Measurements from ENCODE around the gene DNAH10.

Gene DNAH10

DNA sequence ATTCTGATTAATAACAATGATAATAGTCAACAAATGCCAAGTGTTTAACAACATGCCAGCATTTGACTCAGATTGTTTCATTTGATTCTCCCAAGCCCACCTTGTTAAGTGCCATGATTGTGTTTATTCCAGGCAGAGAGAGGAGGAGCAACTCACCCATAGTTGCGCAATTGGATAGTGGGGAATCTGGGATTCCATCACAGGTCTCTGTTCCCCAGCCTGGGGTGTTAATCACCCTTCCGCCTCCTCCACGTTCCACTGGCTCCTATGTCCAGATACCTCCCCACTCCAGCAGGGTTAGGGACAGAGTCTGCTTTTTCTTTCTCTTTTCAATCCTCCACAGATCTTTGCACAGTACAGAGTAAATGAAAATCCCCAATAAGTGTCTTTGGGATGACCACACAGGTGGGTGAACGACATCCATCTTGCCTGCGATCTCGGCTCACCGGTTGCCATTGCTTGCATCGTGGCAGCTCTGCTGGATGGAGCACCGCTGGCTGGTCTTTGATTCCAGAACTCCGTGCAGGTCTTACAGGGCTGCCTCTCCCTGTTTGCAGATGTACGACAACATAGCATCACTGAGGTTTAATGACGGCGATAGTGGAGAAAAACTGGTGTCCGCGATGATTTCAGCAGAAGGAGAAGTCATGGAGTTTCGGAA lies 78.8 kb downstream of the DNAH10 start:
- no peak for DNase-seq (ENCODE audit: low read depth in 1 of 2, low spot score in 1 of 2)

- DNase-seq (ENCODE audit: low read depth in 1 of 2, low spot score in 1 of 2), result no peak
Observed at GRCh38 chr12:123843912-123844748, 82.0 kb downstream of the DNAH10 start.

- no peak for DNase-seq (ENCODE audit: low read depth in 1 of 2, low spot score in 1 of 2)
Observed at GRCh38 chr12:123845881-123846280, 83.8 kb downstream of the DNAH10 start.

GRCh38 chr12:123846340-123846739 lies 84.2 kb downstream of the DNAH10 start:
- no peak for DNase-seq (ENCODE audit: low read depth in 1 of 2, low spot score in 1 of 2)

GRCh38 chr12:123847019-123847418 lies 84.9 kb downstream of the DNAH10 start:
- no peak for DNase-seq (ENCODE audit: low read depth in 1 of 2, low spot score in 1 of 2)

GRCh38 chr12:123847876-123848275 lies 85.8 kb downstream of the DNAH10 start:
- DNase-seq (ENCODE audit: low read depth in 1 of 2, low spot score in 1 of 2), result no peak

DNA sequence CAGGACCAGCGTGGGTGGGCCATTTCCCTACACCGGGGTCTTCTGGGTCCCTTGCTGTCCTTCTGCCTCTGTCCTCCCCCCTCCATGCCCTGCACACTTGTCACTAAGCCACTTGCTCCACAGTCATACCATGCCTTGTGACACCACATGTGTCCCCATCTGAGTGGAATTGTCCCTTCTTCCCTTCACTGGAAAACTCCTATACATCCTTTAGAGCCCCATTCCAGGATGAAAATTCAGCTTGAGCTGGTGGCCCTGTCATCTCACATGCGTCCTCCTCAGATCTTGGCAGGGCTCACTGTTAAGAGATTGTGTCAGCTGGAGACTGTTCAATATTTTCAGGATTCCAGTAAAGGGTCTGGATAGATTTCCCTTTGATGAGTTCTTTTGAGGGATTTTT lies 87.4 kb downstream of the DNAH10 start:
- DNase-seq (ENCODE audit: low read depth in 1 of 2, low spot score in 1 of 2), result no peak

GRCh38 chr12:123850246-123851134 lies 88.4 kb downstream of the DNAH10 start:
- DNase-seq (ENCODE audit: low read depth in 1 of 2, low spot score in 1 of 2), result no peak

DNA sequence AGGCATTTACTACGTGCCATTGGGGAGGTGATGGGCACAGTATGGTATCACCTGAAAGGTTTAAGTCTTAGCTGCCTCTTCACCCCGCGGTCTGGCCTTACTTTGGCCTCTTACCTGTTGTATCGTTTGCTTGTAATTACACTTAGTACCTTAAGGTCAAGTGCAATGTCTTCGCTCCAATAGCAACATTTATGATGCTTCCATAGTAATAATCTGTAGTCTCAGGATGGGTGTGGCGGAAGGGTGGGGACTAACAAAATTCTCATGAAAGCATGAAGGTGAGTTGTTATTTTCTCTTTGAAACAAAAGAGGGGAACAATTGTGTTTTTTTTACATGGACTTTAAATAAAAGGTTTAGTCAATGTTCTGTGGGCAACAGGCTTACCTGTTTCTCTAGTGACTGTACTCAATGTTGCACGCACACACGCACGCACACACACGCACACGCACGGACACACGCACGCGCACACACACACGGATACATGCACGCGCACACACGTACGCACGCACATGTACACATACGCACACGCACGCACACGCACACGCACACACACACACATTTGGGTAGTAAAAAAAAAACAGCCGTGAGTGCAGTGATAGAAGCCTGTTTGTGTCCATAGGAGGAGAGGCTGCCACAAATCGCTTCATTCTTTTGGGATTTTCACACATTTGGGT lies 91.4 kb downstream of the DNAH10 start:
- no peak for DNase-seq (ENCODE audit: low read depth in 1 of 2, low spot score in 1 of 2)

DNA sequence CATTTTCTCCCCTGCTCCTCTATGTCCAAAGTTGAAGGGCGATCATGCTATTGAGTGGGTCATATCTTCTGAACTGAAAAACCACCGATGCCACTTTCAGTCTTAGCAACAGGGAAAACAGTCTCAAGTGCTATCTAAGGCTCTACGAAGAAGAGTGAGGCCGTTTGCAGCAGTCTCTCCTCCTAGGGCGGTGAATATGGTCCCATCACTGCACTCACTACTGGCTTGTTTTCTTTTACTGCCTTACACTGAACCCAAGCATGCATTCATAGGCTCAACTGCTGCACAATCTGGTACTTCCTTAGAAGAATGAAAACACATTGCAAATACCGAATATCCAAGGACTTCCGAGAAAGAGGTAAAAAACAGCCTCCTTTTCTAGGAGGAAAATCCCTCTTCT lies 92.1 kb downstream of the DNAH10 start:
- DNase-seq (ENCODE audit: low read depth in 1 of 2, low spot score in 1 of 2), result no peak

DNA sequence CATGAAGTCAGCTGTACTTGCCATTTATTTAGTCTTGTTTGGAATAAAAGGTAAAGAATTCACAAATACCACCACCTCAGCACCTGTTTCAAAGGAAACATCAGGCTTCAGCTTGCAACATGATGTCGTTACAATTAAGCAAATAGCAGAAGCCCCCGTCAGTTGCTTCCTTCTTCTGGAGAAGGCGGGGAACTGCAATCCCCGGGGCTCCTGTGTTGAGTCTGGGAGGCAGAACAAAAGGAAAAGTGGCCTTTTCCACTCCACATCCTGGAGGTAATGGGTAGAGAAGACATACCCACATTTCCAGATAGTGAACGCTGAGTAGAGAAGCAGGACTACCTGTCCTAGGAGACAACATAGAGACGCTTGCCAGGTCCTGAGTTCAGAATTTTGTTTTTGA lies 92.8 kb downstream of the DNAH10 start:
- no peak for DNase-seq (ENCODE audit: low read depth in 1 of 2, low spot score in 1 of 2)

DNA sequence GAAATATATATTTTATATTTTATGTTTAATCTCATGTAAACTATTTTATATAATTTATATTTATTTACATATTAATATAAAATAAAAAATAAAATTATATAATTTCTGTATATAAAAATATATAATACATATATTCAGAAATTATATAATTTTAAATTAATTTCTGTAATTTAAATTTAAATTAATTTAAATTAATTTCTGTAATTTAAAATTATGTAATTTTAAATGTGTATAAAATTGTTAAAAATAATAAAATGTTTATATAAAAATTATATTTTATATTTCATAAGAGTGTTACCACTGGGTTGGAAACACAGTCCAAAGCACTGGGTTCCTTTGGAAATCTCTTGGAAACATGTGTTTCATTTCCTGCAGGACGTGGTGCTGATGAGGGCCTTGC lies 94.6 kb downstream of the DNAH10 start:
- DNase-seq (ENCODE audit: low read depth in 1 of 2, low spot score in 1 of 2), result no peak

- no peak for DNase-seq (ENCODE audit: low read depth in 1 of 2, low spot score in 1 of 2)
Observed at GRCh38 chr12:123858176-123858575, 96.1 kb downstream of the DNAH10 start.

- DNase-seq (ENCODE audit: low read depth in 1 of 2, low spot score in 1 of 2), result no peak
Observed at GRCh38 chr12:123859035-123859434, 96.9 kb downstream of the DNAH10 start.

- DNase-seq (ENCODE audit: low read depth in 1 of 2, low spot score in 1 of 2), result no peak
Observed at GRCh38 chr12:123860377-123860776, 98.3 kb downstream of the DNAH10 start.

DNA sequence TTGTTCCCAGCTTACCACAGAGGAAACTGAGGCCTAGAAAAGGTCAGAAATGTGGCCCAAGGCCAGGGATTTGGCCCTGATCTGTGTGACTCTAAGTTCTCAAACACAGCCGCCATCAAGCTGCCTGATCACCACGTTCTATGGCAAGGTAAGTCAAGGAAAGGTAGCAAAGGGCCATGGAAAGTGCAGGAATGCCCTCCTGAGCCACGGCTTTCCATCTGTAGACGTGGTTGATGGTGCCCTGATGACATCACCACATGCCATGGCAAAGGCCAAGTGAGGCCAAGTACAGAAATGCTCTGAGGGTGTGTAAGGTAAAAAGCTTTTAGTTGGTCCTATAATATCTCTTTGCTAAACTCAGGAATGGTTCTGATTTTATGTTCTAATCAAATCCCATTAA lies 99.3 kb downstream of the DNAH10 start:
- DNase-seq (ENCODE audit: low read depth in 1 of 2, low spot score in 1 of 2), result no peak

DNA sequence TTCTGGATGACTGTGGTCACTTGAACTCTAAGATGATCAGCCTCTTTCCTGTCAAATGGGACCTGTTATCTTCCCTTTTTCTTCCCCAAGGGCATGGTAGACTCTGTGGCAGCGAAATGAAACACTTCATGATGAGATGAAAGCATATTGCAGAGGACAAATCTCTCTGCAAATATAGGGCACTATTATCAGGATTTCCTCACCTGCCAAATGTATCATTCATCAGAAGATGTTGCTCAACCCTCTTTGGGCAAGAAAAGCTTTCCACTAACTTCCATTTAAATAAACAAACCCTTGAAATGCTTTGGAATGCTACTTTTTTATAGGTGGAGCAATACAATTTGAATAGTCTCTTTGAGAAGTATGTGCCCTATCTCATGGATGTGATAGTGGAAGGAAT lies 105.0 kb downstream of the DNAH10 start:
- no peak for DNase-seq (ENCODE audit: low read depth in 1 of 2, low spot score in 1 of 2)

GRCh38 chr12:123868791-123869190 lies 106.7 kb downstream of the DNAH10 start:
- no peak for DNase-seq (ENCODE audit: low read depth in 1 of 2, low spot score in 1 of 2)

DNA sequence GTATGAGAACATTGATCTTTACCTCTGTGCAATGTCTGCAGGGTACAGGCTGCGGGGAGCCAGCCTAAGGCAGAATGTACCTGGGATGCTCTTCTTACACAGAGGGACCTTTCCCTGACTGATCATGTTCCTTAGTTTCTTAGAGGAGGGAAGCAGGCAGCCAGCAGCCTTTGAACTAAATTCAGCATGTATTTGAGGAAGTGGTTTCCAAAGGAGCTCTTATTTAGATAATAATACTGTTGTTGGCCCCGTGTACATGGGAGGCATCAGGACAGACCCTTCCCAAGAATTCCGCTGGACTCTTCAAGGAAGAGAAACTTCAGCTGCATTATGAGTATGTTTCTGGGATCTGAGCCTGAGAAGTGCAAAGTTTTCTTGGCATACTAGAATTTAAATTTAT lies 111.7 kb downstream of the DNAH10 start:
- no peak for DNase-seq (ENCODE audit: low read depth in 1 of 2, low spot score in 1 of 2)

DNA sequence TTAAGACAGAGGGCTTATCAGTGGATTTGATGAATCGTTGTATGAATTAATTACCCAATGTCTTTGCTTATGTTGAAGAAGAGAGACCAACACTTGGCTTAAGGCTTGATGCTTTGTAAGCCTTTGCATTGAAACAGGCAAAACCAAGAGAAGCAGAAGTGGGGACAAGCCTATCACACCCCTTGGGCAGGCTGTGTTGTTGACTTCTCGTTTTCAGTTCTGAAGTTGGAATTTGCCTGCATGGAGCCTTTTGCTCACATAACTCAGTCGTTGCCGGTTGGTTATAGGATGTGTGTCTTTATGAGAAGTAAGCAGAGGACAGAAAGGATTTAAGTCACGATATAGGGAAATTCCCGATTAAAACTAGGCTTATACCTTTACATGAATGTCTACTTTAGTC lies 115.9 kb downstream of the DNAH10 start:
- no peak for DNase-seq (ENCODE audit: low read depth in 1 of 2, low spot score in 1 of 2)

DNA sequence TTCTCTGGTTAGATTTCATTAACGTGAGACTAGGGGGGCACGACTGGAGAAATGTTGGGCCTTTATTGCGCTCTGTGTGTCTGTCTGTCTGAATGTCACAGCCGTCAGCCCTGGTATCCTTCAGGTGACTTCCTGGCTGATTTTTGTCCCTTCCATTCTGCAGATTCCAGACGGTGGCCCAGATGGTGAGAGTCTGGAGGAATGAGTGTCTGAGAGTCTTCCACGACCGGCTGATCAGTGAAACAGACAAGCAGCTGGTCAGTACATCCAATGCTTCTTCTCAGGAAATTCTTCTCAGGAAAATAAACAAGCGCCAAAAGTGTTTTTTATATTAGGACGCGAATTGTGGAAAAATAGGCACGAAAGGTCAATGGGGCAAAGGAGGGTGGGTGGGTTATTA lies 117.0 kb downstream of the DNAH10 start:
- no peak for DNase-seq (ENCODE audit: low read depth in 1 of 2, low spot score in 1 of 2)
